Gastrocnemius medialis (tissue), 4 donors: Measurements from ENCODE around the gene RNF168. TPM values are rescaled to one million over a fixed set of nuclear protein-coding genes. Genes with fewer than 3 reads are reported as not detected.

ENCODE experiments used
- ATAC-seq, 2 donors: fragments of 150-250 bp; one replicate each; pipeline ENCODE4 v1.9.1; 2016
- DNase-seq, 2 donors: peaks; one replicate each; pipeline ENCODE4 v3.0.0-alpha.2; 2019
- H3K27ac ChIP-seq, 4 donors: fragments of 200-600 bp; sonication (generic); 1 replicate in 1 of 4; 2 replicates in 3 of 4; pipeline ENCODE4 v1.5.1; 2016 to 2018; ENCODE audit warnings: mild to moderate bottlenecking in 2 of 4, moderate library complexity in 1 of 4
- H3K27me3 ChIP-seq, 3 donors: fragments of 200-600 bp; sonication (generic) in 2 of 3; 1 replicate in 1 of 3; 2 replicates in 2 of 3; pipeline versions ENCODE4 v1.5.1 to v1.6.0; 2016 to 2019; ENCODE audit warnings: mild to moderate bottlenecking in 1 of 3, moderate library complexity in 1 of 3
- H3K36me3 ChIP-seq, 2 donors: fragments of 200-600 bp; sonication (generic) in 1 of 2; one replicate each; pipeline ENCODE4 v1.5.1; 2017 to 2018
- H3K4me1 ChIP-seq, 2 donors: fragments of 200-600 bp; sonication (generic) in 1 of 2; one replicate each; pipeline ENCODE4 v1.5.1; 2016 to 2017; ENCODE audit warnings: mild to moderate bottlenecking in 2 of 2
- H3K4me3 ChIP-seq, 4 donors: fragments of 200-600 bp; sonication (generic) in 3 of 4; 1 replicate in 1 of 4; 2 replicates in 3 of 4; pipeline ENCODE4 v1.5.1; 2016 to 2019; ENCODE audit warnings: mild to moderate bottlenecking in 2 of 4
- H3K9me3 ChIP-seq, 3 donors: fragments of 200-600 bp; sonication (generic) in 2 of 3; 1 replicate in 1 of 3; 2 replicates in 2 of 3; pipeline ENCODE4 v1.5.1; 2016 to 2019
- POLR2A ChIP-seq, 2 donors: fragments of 450-650 bp; IDR thresholded peaks; one replicate each; pipeline ENCODE4 v1.6.1; 2017; ENCODE audit warnings: antibody characterized with exemption in 2 of 2, mild to moderate bottlenecking in 2 of 2, moderate library complexity in 2 of 2
- in situ Hi-C, 4 donors: fragments of 200-750 bp; cut with MboI; loops; one replicate each; pipeline versions ENCODE4 v1.15.0 to v1.8.0; 2017; ENCODE audit warnings: low sequenced_read_pairs in 4 of 4
- intact Hi-C: fragments of 100-400 bp; cut with DNase I; formaldehyde crosslinking; loops from one replicate; pipeline ENCODE4 v1.15.1; 2023; ENCODE audit warnings: low total_unique reads
- total RNA-seq, 4 donors: library from RNA; depleted of rRNA; stranded (reverse); fragments of >200 nt; gene quantifications; one replicate each; pipeline versions ENCODE4 v1.1.0 to v1.2.3, GENCODE V29; 2016
- TF ChIP-seq, protein P1 (sequence below), 5 experiments: fragments of 450-650 bp in 3 of 5; fragments of 200-600 bp in 2 of 5; sonication (generic) in 2 of 5; IDR thresholded peaks in 4 of 5; conservative IDR thresholded peaks in 1 of 5; 1 replicate in 4 of 5; 2 replicates in 1 of 5; pipeline ENCODE4 v1.5.1; 2016 to 2019; ENCODE audit warnings: antibody characterized with exemption in 5 of 5, mild to moderate bottlenecking in 3 of 5, moderate library complexity in 3 of 5

Gene RNF168
- total RNA-seq, 4 donors from 2014 or later, result 6.5 to 14.6 (median 11.0) TPM

DNA sequence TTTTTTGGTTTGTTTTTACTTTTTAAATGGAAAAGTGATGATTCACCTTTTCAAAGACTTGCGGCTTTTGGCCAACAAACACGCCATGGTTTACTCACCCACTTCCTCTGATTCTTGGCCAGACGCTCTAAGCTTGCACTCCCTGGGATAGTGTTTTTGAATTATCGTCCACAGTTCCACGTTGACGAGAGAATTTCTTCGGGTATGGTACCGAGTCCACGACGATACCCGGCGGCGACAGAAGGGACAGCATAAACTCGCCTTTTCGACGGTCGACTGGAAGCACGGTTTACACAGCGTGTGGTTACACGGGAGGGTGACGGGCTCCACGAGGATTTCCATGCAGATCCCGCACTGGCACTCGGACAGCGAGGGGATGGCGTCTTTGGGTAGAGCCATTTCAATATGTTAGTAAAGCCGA is 783 bp downstream of the RNF168 start:
- H3K4me1 ChIP-seq, result peaks cover 18 to 22% of the 10 kb centered on the region in 2 donors
- ATAC-seq (peak; percentile 46 to 49), DNase-seq (peak; percentile 18 to 50)
- TF ChIP-seq, protein P1, sequence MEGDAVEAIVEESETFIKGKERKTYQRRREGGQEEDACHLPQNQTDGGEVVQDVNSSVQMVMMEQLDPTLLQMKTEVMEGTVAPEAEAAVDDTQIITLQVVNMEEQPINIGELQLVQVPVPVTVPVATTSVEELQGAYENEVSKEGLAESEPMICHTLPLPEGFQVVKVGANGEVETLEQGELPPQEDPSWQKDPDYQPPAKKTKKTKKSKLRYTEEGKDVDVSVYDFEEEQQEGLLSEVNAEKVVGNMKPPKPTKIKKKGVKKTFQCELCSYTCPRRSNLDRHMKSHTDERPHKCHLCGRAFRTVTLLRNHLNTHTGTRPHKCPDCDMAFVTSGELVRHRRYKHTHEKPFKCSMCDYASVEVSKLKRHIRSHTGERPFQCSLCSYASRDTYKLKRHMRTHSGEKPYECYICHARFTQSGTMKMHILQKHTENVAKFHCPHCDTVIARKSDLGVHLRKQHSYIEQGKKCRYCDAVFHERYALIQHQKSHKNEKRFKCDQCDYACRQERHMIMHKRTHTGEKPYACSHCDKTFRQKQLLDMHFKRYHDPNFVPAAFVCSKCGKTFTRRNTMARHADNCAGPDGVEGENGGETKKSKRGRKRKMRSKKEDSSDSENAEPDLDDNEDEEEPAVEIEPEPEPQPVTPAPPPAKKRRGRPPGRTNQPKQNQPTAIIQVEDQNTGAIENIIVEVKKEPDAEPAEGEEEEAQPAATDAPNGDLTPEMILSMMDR (IDR thresholded peaks at IDR 0.05 in 4 of 5, conservative IDR thresholded peaks at IDR 0.05 in 1 of 5), result no peak
- TF ChIP-seq POLR2A (IDR thresholded peaks at IDR 0.05), result no peak
- H3K9me3 ChIP-seq, result peaks cover 0 to 4% (median 0%) of the 10 kb centered on the region in 3 donors
- H3K36me3 ChIP-seq, result peaks cover 0 to 2% of the 10 kb centered on the region in 2 donors
- in situ Hi-C loops, result loop anchor here in 1 of 4 donors (25.0 kb wide), 1 partner anchor 415 kb away; the partner anchor contains the start of gene TFRC
- intact Hi-C loops, result loop anchor here (1.0 kb wide), 3 partner anchors 71 to 420 kb away; partner anchors contain the start of genes PCYT1A and TFRC
- H3K4me3 ChIP-seq, result peak overlapping the region; percentile 87 to 92 (median 88)
- H3K27ac ChIP-seq, result peak overlapping the region; percentile 91 to 95 (median 93)
- H3K27me3 ChIP-seq, result no peaks in the 10 kb centered on the region

DNA sequence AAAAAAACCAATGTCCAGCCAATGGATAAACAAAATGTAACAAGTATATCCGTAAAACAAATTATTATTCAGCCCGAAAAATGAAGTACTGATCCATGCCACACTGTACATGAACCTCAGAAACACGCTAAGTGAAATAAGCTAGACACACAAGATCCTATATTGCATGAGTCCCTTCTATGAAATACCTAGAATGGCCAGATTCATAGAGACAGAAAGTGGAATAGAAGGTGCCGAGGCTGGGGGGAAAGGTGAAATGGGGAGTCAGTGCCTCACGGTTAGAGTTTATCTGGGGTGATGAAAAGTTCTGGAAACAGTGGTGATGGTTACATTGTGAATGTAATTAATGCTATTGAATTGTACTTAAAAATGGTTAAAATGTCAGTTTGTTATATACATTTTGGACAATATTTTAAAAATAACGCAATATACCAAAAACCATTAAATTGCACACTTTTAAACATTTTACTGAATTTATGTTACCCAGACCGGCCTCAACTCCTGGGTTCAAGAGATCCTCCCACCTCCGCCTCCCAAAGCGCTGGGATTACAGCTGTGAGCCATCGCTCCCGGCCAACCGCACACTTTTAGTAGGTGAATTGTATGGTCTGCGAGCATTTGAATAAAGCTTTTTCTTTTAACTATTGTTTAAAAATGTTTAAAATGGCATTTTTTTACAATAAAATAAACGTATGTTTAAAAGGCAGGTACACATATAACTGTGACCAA is 2.1 kb downstream of the RNF168 start:
- no peak for ATAC-seq
- intact Hi-C loops, result no loop called here
- in situ Hi-C loops, result loop anchor here in 1 of 4 donors (25.0 kb wide), 1 partner anchor 414 kb away; the partner anchor contains the start of gene TFRC
- DNase-seq, result no peak
- Histone ChIP-seq H3K27me3 (no peaks in the 10 kb centered on the region), H3K36me3 (no peaks in the 10 kb centered on the region), H3K27ac (peak overlapping the region; percentile 91 to 95 (median 93)), H3K4me1 (peaks cover 18 to 22% of the 10 kb centered on the region in 2 donors), H3K4me3 (peak overlapping the region; percentile 87 to 92 (median 88)), H3K9me3 (no peaks in the 10 kb centered on the region)
- TF ChIP-seq, protein P1 (IDR thresholded peaks at IDR 0.05 in 4 of 5, conservative IDR thresholded peaks at IDR 0.05 in 1 of 5), result no peak

DNA sequence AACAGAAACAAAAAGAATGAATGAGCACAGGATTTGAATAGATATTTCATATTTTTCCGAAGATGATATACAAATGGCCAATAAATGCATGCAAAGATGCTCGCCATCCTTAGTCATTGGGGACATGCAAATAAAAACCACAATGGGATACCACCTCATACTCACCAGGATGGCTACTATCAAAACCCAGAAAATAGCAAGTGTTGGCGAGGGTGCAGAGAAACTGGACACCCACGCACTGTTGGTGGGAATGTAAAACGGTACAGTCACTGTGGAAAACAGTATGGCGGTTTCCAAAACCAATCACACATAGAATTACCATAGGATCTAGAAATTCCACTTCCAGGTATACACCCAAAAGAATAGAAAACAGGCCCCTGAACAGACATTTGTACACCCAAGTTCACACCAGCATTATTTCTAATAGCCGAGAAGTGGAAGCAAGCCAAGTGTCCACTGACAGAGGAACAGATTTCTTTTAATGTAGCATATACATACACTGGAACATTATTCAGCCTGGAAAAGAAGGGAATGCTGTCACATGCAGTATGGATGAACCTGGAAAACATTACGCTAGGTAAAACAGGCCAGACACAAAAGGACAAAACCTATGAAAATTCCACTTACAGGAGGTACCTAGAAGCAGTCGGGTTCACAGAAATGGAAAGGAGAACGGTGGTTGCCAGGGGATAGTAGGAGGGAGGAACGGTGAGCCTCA is 3.6 kb downstream of the RNF168 start:
- DNase-seq (no peak), ATAC-seq (no peak)
- peak overlapping the region; percentile 87 to 92 (median 88) for H3K4me3 ChIP-seq
- in situ Hi-C loops, result loop anchor here in 1 of 4 donors (25.0 kb wide), 1 partner anchor 413 kb away; the partner anchor contains the start of gene TFRC
- H3K36me3 ChIP-seq, result no peaks in the 10 kb centered on the region
- no peaks in the 10 kb centered on the region for H3K9me3 ChIP-seq
- no peaks in the 10 kb centered on the region for H3K27me3 ChIP-seq
- H3K27ac ChIP-seq, result peak overlapping the region; percentile 91 to 95 (median 93)
- intact Hi-C loops, result no loop called here
- no peak for TF ChIP-seq POLR2A (IDR thresholded peaks at IDR 0.05)
- TF ChIP-seq, protein P1 (IDR thresholded peaks at IDR 0.05 in 4 of 5, conservative IDR thresholded peaks at IDR 0.05 in 1 of 5), result no peak
- H3K4me1 ChIP-seq, result peaks cover 23 to 33% of the 10 kb centered on the region in 2 donors

DNA sequence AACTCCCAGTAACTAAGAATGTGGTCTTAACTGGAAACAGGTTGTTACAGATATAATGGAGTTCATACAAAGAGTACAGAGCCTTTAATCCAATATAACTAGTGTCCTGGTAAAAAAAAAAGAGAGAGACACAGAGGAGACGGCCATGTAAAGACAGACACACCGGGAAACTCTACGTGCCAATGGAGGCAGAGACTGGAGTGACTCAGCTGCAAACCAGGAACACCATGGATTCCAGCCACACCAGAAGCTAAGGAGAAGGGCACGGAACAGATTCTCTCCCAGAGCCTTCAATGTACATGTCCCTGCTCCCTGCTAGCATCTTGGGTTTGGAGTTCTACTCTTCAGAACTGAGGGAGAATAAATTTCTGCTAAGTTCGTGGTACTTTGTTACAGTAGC is 4.5 kb downstream of the RNF168 start:
- TF ChIP-seq, protein P1 (IDR thresholded peaks at IDR 0.05 in 4 of 5, conservative IDR thresholded peaks at IDR 0.05 in 1 of 5), result no peak
- TF ChIP-seq POLR2A (IDR thresholded peaks at IDR 0.05), result no peak
- ATAC-seq (peak; percentile 34 to 42), DNase-seq (peak; percentile 17 to 42)
- H3K4me1 ChIP-seq, result peaks cover 23 to 33% of the 10 kb centered on the region in 2 donors
- no peaks in the 10 kb centered on the region for H3K27me3 ChIP-seq
- in situ Hi-C loops, result no loop called here
- H3K4me3 ChIP-seq, result peak overlapping the region in 1 of 4 donors; percentile 1
- no peaks in the 10 kb centered on the region for H3K9me3 ChIP-seq
- peak overlapping the region; percentile 91 to 95 (median 93) for H3K27ac ChIP-seq
- no peaks in the 10 kb centered on the region for H3K36me3 ChIP-seq
- intact Hi-C loops, result no loop called here
